Ectodermal cell (in vitro differentiated cells): ENCODE results near the gene LRP1-AS.
"Not testable (repeated sequence)": the region's sequence is repeated elsewhere in the genome, so short reads cannot be mapped to it uniquely, and the experiment has no call there.

ENCODE experiments used
- H3K27ac ChIP-seq: 2 replicates; pipeline ENCODE4 v1.7.0; 2013; ENCODE audit warnings: mild to moderate bottlenecking, low read depth, low read length; ENCODE audit not compliant: insufficient read depth, poor library complexity, severe bottlenecking
- H3K27me3 ChIP-seq: 2 replicates; pipeline ENCODE4 v1.7.0; 2013; ENCODE audit warnings: mild to moderate bottlenecking, low read length; ENCODE audit not compliant: insufficient read depth, control insufficient read depth, poor library complexity, severe bottlenecking
- H3K36me3 ChIP-seq: one replicate; pipeline ENCODE4 v1.7.0; 2013; ENCODE audit warnings: low read length; ENCODE audit not compliant: control insufficient read depth, insufficient read depth
- H3K4me1 ChIP-seq: one replicate; pipeline ENCODE4 v1.7.0; 2013; ENCODE audit warnings: low read length; ENCODE audit not compliant: control insufficient read depth, insufficient read depth
- H3K4me3 ChIP-seq: 2 replicates; pipeline ENCODE4 v1.7.0; 2013; ENCODE audit warnings: low read depth, low read length, control low read depth; ENCODE audit not compliant: insufficient read depth
- H3K9me3 ChIP-seq: 2 replicates; pipeline ENCODE4 v1.7.0; 2013; ENCODE audit warnings: mild to moderate bottlenecking, low read length, moderate library complexity; ENCODE audit not compliant: control insufficient read depth
- WGBS, 2 experiments: methylation state at CpG; one replicate each; pipeline ENCODE4 v1.1.7; 2013; ENCODE audit warnings: missing lambda C conversion rate in 2 of 2; 5-methylcytosine and 5-hydroxymethylcytosine counted together

The LRP1-AS gene

DNA sequence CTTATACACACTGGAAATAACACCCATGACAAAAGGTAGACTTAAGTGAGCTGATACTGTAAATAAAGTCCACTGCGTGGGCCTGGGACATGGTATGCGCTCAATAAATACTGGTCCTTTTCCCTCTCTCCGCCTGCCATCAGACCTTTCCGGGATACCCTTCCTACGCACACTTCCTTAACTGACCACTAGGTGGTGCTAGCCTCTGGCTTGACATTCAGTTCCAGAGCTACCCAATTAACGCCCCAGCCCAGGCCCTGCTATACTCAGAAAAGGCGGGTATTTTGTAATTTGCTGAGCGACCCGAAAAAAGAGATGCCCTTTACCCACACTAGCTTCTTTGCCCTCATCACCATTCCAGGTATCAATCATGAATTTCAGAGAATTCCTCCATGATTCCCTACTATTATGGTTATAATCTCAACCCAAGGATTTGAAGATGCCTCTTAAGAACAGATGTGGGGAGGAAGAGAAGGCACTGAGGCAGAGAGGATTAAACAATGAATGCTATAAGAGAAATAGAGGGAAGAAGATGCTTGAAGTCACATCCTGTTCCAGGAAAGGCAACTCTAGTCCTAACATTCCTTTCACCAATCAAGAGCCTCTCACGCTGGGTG lies 23.1 kb downstream of the LRP1-AS start:
- H3K27me3 ChIP-seq: no peaks in the 10 kb centered on the region
- WGBS, 2 experiments: 32 to 35% methylated on average over 10 of the region's 10 CpGs
- H3K4me1 ChIP-seq: peaks cover 8% of the 10 kb centered on the region
- H3K4me3 ChIP-seq: no peak overlapping the region
- no peak overlapping the region for H3K27ac ChIP-seq
- H3K36me3 ChIP-seq: no peaks in the 10 kb centered on the region
- H3K9me3 ChIP-seq: no peaks in the 10 kb centered on the region

DNA sequence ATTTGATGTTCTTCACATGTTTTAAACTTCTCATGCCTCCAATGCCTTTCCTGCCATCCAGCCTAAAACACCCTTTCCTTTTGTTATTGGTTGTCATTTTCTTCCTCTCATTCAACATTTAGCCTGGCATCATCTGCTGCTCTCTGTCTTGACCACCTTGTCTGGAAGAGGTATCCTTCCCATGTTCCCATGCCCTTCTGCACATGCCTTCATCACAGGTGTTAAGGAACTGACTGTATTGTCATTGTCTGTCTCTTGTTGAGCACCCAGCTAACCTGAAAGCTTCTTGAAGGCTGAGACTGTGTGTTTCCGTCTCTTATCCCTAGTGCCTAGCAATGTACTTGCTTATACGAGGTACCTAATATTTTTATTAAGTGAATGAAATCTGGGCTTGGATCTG lies 23.6 kb downstream of the LRP1-AS start:
- Histone ChIP-seq H3K27ac (no peak overlapping the region), H3K27me3 (no peaks in the 10 kb centered on the region), H3K9me3 (no peaks in the 10 kb centered on the region), H3K36me3 (no peaks in the 10 kb centered on the region), H3K4me1 (peaks cover 8% of the 10 kb centered on the region), H3K4me3 (no peak overlapping the region)
- 65 to 69% methylated on average over 2 of the region's 2 CpGs for WGBS, 2 experiments

DNA sequence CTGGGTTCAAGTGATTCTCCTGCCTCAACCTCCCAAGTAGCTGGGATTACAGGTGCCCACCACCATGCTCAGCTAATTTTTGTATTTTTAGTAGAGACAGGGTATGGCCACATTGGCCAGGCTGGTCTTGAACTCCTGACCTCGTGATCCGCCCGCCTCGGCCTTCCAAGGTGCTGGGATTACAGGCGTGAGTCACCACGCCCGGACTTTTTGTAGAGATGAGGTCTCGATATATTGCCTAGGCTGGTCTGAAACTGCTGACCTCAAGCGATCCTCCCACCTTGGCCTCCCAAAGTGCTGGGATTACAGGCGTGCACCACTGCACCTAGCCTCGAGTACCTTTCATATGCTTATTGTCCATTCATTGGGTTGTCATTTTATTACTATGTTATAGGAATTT lies 26.7 kb downstream of the LRP1-AS start:
- not testable (repeated sequence) for H3K9me3 ChIP-seq, H3K27ac ChIP-seq, H3K4me1 ChIP-seq, H3K36me3 ChIP-seq, H3K4me3 ChIP-seq, H3K27me3 ChIP-seq
- 92 to 93% methylated on average over 11 of the region's 11 CpGs for WGBS, 2 experiments

DNA sequence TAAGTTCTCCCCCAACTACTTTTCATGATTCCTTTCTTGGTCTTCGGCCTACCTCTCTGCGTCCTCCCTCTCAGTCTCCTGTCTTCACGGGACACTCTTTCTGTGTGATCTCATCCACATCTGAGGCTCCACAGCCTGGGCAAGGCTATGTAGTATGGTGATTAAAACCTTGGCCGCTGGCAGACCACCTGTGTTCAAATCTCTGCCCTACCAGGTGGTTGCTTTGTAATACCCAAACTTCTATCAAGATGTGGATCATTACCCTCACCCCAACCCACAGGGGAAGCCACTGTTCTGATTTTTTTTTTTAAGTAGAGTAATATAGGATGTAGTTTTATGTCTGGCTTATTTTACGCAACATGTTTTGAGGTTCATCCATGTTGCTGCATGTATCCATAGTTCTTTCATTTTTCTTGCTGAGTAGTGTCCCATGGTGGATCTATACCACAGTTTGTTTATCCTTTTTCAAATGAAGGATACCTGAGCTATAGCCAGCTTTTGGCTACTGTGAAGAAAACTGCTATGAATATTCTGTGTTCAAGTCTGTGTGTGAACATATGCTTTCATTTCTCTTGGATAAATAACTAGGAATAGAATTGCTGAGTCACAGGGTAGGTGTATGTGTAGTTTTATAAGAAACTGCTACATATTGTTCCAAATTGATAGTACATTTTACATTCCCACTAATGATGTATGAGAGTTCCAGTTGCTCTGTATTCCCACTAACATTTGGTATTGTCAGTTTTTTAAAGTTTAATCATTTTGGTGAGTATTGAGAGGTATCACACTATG lies 27.9 kb downstream of the LRP1-AS start:
- Histone ChIP-seq H3K36me3 (no peaks in the 10 kb centered on the region), H3K27ac (no peak overlapping the region), H3K4me3 (no peak overlapping the region), H3K4me1 (no peaks in the 10 kb centered on the region), H3K9me3 (no peaks in the 10 kb centered on the region), H3K27me3 (no peaks in the 10 kb centered on the region)
- 89 to 92% methylated on average over 4 to 5 of the region's 5 CpGs for WGBS, 2 experiments

DNA sequence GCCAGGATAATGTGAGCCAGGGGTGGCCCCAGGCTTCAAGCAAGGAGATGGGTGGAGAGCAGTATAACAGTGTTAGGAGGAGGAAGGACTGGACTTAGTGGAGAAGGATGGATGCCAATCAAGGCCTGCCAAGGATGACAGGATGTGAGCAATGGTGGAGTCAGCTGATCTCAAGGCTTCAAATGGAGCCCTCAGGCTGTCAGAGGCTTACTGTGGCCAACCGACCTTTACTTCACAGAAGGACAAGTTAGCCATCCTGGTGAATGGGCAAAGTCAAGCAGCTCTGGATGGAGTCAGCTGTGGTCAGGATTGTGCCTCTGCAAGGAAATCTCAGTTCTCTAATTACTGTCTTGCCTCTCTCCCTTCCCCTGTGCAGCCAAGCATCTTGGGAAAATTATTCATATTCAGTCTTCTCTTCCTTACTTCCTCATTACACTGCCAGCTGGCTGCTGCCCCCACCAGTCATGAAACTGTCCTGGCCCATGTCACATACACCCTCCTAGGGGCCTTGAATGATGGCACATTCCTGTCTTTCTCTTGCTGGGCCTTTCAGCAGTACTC lies 28.6 kb downstream of the LRP1-AS start:
- no peak overlapping the region for H3K4me3 ChIP-seq
- H3K36me3 ChIP-seq: no peaks in the 10 kb centered on the region
- no peaks in the 10 kb centered on the region for H3K27me3 ChIP-seq
- 91 to 92% methylated on average over 1 of the region's 1 CpG for WGBS, 2 experiments
- no peaks in the 10 kb centered on the region for H3K9me3 ChIP-seq
- H3K27ac ChIP-seq: no peak overlapping the region
- no peaks in the 10 kb centered on the region for H3K4me1 ChIP-seq

DNA sequence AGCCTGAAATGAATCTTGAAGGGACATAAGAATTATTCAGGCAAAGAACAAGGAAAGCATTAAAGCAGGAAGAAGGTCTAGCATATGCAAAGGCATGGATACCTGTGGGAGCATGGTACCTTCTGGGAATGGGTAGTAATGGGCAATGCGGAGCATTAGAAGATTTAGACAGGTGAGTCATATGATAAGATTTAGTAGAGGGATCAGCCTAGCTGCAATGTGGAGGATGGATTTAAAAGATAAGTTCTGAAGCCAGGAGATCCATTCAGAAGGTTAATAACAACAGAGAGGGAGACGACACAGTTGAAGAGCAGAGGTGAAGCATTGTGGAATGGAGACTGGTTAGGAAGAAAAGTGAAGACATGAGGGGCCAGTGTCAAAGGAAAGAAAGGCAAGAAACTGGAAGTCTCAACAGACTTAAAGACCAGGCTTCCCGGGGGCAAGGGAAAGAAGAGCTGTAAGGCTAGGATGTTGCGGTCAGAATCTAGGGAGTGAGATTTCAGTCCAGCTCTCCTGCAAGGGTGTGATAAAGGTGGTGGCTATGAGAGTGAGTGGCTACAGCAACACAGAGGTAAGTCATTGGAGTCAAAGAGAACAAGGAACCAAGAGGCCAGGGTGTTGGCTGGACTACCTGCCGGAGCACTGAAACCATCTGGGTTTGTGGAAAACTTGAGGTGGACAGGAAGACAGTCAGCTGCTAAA lies 30.7 kb downstream of the LRP1-AS start:
- Histone ChIP-seq H3K27me3 (no peaks in the 10 kb centered on the region), H3K4me3 (no peak overlapping the region), H3K27ac (no peak overlapping the region), H3K36me3 (no peaks in the 10 kb centered on the region), H3K4me1 (no peaks in the 10 kb centered on the region), H3K9me3 (no peaks in the 10 kb centered on the region)
- 91% methylated on average over 5 of the region's 5 CpGs for WGBS, 2 experiments

DNA sequence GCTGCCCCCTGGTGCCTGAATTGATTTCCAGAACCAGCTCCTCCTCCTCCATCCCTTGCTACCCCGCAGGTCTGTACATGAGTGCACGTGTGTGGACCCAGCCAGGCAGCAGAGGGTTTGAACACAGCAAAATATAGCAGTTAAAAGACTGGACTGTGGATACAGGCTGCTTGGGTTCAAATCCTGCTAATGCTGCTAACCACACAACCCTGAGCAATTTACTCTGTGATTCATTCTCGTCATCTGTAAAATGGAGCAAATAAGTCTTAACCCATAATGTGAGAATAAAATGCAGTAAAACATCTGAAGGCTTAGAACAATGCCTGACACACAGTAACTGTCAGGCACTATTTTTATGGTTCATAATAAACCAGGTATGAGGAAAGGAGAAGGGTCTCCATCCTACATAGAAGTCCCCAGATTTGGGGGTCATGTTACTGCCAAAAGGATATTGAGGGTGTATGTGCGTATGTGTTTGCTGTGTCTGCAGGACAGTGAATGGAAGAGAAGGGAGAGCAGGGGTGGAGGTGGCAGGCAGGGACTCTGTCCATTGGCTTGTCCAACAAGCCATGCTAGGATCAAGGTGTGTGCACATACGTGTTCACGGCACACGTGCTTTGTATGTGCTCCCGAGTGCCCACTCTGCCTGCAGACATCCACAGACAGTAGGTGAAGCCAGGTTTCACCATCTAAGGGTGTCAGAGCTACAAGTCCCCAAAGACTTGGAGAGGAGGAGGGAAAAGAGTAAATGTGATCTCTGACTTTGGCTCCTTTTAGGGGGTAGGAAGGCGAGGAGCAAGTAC lies 34.7 kb downstream of the LRP1-AS start:
- Histone ChIP-seq H3K27ac (no peak overlapping the region), H3K4me3 (peak overlapping the region; percentile 31), H3K9me3 (no peaks in the 10 kb centered on the region), H3K4me1 (peaks cover 22% of the 10 kb centered on the region), H3K27me3 (no peaks in the 10 kb centered on the region), H3K36me3 (no peaks in the 10 kb centered on the region)
- 71 to 72% methylated on average over 8 to 9 of the region's 9 CpGs for WGBS, 2 experiments

DNA sequence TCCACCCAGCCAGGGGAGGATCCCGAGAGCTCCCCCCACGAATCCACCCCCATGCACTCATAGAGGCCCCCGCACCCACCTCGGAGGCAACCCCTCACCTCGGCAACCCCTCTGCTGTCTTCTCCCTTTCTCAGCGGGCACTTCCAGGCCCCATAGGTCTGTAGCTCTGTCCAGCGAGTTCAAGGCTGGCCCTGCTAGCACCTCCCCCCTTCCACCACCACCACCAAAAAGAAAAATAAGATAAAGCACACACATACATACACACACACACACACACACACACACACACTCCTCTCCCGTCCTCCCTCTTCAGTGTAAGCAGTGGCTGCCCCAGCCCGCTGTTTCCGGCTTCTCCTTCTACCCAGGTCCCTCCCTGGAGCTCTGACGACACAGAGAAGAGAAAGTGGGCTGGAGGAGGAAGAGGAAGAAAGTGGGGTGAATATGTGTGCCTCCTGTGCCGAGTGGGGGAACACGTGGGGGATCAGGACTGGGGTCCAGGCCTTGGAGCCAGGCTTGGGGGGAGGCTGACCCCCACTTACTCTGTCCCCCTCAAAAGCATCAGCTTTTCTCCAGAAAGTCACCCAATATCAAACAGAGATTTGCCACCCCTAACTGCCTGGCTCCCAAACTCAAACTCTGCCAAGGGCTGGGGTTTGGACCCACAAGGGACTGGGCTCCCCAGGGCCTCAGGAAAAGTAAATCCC lies 36.2 kb downstream of the LRP1-AS start, which contains the start of gene STAT6:
Gene STAT6, minus strand, starts transcription at position 332 of the 704 bp plus-strand sequence. CDS start 3,084 bp downstream, outside the sequence.
- Histone ChIP-seq H3K36me3 (no peaks in the 10 kb centered on the region), H3K4me1 (peaks cover 22% of the 10 kb centered on the region), H3K27me3 (no peaks in the 10 kb centered on the region), H3K4me3 (peak within 1 kb of the TSS; percentile 31), H3K9me3 (no peaks in the 10 kb centered on the region), H3K27ac (peak within 1 kb of the TSS; percentile 82)
- 24 to 26% methylated on average over 13 of the region's 13 CpGs for WGBS, 2 experiments
